ENCODE results near the gene IWS1.

- TF ChIP-seq PREB (CRISPR knock-in tag; IDR thresholded peaks at IDR 0.05), result no peak
- TF ChIP-seq MAFF (IDR thresholded peaks at IDR 0.05; ENCODE audit: low read length), result no peak
- TF ChIP-seq CTCF (IDR thresholded peaks at IDR 0.05 in 2 of 3, conservative IDR thresholded peaks at IDR 0.05 in 1 of 3; ENCODE audit: insufficient read depth in 2 of 3, low read depth in 1 of 3, low read length in 3 of 3), result no peak
- TF ChIP-seq U2AF1 (optimal IDR thresholded peaks at IDR 0.05; ENCODE audit: low read depth, low read length), result no peak
- TF ChIP-seq ASH1L (IDR thresholded peaks at IDR 0.05; ENCODE audit: borderline replicate concordance, low read depth, partially characterized antibody), result no peak
- TF ChIP-seq DMBX1 (CRISPR knock-in tag; IDR thresholded peaks at IDR 0.05; ENCODE audit: borderline replicate concordance), result no peak
- no peak for TF ChIP-seq STAT6 (CRISPR knock-in tag; IDR thresholded peaks at IDR 0.05)
- TF ChIP-seq POLR2AphosphoS5 (IDR thresholded peaks at IDR 0.05; ENCODE audit: control insufficient read depth, insufficient read depth, low read depth, low read length), result no peak
Observed at GRCh38 chr2:127566139-127566417, 39.8 kb upstream of the IWS1 start.
